ENCODE results near the gene CILP2.

Gene CILP2

DNA sequence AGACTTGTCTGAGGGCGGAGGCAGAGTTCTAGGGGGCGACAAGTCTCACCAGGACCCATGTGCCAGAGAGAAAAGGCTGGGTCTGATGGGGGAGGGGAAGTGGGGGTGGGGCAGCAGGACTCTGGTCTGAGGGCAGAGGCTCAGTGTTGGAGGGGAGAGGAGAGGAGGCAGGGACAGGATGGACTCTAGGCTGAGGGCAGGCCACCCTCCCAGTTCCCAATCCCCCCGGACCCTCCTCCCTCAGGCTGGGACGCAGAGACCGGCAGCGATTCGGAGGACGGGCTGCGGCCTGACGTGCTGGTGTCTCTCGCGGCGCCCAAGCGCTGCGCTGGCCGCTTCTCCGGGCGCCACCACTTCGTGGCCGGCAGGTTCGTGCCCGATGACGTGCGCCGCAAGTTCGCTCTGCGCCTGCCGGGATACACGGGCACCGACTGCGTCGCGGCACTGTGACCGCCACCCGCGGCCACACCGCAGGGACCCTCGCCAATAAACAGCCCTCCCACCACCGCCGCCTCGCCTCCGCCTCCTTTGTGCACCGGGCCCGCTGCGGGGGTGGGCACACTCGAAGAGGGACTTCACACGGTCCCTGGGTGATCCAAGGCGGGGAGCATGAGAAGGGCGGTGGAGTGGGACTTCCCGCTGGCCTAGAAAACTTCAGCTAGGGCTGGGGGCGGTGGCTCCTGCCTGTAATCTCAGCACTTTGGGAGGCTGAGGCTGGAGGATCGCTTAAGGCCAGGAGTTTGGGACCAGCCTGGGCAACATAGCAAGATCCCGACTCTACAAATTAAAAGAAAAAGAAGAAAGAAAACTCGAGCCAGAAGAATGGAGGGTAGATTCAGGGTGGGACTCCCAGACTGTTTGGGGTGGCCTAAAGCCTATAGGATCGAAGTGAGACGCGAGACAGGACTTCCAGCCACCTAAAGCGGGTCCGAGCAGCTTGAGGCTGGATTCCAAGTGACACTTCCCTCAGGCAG lies 703 bp upstream of the CILP2 start:
- no peak for DNase-seq (ENCODE audit: low read depth)
- TF ChIP-seq, protein P1, sequence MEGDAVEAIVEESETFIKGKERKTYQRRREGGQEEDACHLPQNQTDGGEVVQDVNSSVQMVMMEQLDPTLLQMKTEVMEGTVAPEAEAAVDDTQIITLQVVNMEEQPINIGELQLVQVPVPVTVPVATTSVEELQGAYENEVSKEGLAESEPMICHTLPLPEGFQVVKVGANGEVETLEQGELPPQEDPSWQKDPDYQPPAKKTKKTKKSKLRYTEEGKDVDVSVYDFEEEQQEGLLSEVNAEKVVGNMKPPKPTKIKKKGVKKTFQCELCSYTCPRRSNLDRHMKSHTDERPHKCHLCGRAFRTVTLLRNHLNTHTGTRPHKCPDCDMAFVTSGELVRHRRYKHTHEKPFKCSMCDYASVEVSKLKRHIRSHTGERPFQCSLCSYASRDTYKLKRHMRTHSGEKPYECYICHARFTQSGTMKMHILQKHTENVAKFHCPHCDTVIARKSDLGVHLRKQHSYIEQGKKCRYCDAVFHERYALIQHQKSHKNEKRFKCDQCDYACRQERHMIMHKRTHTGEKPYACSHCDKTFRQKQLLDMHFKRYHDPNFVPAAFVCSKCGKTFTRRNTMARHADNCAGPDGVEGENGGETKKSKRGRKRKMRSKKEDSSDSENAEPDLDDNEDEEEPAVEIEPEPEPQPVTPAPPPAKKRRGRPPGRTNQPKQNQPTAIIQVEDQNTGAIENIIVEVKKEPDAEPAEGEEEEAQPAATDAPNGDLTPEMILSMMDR (IDR thresholded peaks at IDR 0.05; ENCODE audit: control insufficient read depth, extremely low read depth, insufficient read depth): no peak
- no peak overlapping the region for H3K4me3 ChIP-seq (ENCODE audit: low read depth, low read length)

DNA sequence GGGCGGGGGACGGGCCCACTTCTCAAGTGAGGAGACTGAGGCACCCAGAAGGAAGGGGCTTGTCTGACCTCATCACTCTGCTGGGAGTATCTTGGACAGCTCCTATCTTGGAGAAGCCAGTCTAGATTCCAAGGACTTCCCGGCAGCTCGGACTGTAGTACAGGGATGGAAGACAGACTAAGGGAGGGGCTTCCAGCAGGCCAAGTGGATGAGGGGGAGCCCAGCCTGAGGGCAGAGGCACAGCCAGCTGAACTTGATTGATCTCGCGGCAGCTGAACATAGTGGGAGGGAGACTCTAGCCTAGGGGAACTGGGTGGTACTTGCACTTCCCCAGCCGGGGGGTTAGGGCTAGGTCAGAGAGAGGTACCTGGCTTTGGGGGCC lies 711 bp downstream of the CILP2 start:
- TF ChIP-seq, protein P1 (IDR thresholded peaks at IDR 0.05; ENCODE audit: control insufficient read depth, extremely low read depth, insufficient read depth): no peak
- no peak overlapping the region for H3K4me3 ChIP-seq (ENCODE audit: low read depth, low read length)
- DNase-seq (ENCODE audit: low read depth): no peak

DNA sequence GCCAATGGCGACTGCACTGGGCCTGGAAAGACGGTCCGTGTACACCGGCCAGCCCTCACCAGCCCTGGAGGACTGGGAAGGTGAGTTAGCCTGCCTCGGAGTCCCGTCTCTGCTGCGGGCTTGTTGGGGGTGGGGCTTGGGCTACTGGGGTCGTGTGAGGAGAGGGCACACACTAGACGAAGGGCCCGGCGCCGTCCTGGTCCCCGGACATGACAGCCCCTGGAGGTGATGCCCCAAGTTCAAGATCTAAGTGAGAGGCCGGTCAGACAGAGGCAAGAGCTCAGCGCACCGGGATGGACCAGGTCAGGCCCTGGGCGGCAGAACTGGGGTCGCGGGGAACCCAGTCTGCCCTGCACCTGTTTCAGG lies 1.6 kb downstream of the CILP2 start:
- H3K4me3 ChIP-seq (ENCODE audit: low read depth, low read length): no peak overlapping the region
- TF ChIP-seq, protein P1 (IDR thresholded peaks at IDR 0.05; ENCODE audit: control insufficient read depth, extremely low read depth, insufficient read depth): no peak
- no peak for DNase-seq (ENCODE audit: low read depth)

DNA sequence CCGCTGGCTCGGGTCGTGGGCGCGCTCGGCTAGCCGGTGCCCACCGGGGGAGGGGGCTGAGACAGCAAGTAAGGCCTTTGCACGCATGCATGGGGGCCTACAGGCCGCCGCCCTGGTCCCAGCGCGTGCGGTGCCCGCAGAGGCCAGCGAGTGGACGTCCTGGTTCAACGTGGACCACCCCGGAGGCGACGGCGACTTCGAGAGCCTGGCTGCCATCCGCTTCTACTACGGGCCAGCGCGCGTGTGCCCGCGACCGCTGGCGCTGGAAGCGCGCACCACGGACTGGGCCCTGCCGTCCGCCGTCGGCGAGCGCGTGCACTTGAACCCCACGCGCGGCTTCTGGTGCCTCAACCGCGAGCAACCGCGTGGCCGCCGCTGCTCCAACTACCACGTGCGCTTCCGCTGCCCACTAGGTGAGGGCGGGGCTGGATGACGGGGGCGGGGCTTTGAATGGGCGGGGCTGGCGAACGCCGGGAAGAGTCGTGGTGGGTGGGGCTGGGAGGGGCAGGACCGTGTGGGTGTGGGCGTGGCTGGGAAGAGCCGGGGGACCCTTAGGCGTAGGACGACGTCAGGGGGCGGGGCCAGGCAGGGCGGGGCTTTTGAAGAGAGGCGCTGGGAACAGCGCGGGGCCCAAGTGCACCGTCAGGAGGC lies 2.1 kb downstream of the CILP2 start:
- no peak for DNase-seq (ENCODE audit: low read depth)
- H3K4me3 ChIP-seq (ENCODE audit: low read depth, low read length): no peak overlapping the region
- TF ChIP-seq, protein P1 (IDR thresholded peaks at IDR 0.05; ENCODE audit: control insufficient read depth, extremely low read depth, insufficient read depth): no peak

DNA sequence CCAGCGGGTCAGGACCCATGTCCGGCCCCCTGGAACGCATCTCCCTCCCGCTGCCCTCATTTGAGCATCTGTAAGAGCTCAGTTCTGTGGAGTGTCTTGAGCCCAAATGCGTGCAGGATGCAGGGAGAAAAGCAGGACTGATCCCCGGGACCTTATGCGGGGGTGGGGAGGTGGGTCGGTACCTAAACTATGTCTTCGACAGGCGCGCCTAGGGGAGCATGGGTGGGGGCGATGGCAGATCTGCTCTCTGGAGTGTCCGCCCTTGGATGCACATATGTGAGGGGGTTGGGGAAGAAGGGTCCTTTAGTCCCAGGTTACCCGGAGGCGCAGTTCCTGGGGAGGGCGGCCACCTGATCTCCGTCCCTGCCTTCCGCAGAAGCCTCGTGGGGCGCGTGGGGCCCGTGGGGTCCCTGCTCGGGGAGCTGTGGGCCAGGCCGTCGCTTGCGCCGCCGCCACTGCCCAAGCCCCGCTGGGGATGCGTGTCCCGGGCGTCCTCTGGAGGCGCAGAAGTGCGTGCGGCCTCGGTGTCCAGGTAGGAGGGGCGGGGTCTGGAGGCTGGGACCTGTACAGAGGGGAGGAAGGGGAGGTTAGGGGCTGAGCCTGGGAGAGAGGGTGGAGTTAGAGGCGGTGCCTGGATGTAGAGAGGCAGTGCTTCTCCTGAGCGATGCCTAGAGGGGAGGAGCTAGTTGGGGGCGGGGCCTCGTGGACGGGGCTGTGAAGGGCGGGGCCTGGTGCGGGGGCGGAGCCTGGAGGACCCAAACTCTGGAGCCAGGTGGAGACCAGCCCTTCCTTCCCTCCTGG lies 2.9 kb downstream of the CILP2 start:
- no peak overlapping the region for H3K4me3 ChIP-seq (ENCODE audit: low read depth, low read length)
- DNase-seq (ENCODE audit: low read depth): no peak
- TF ChIP-seq, protein P1 (IDR thresholded peaks at IDR 0.05; ENCODE audit: control insufficient read depth, extremely low read depth, insufficient read depth): no peak

DNA sequence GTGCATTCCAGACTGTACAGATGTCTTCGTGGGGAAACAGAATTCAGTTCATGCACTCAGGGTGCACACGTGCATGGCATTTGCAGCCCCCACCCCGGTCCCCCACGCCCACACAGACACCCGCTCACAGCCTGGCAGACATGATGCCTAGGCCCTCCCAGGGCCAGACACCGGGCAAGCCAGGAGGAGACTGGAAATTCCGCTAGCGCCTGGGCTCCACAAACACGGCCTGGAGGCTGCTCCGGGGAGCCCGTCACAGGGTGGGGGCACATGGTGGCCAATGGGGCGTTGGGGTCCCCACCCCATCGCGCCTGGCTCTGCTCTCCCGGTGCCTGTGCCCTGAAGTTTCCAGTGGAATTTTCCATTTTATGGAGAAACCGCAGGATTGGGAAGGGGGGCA lies 3.6 kb downstream of the CILP2 start:
- no peak for DNase-seq (ENCODE audit: low read depth)
- H3K4me3 ChIP-seq (ENCODE audit: low read depth, low read length): no peak overlapping the region
- TF ChIP-seq, protein P1 (IDR thresholded peaks at IDR 0.05; ENCODE audit: control insufficient read depth, extremely low read depth, insufficient read depth): no peak
